Tibial nerve (tissue), 3 donors: ENCODE data around the gene MACO1.

ENCODE experiments used
- CTCF ChIP-seq, 5 experiments: fragments of 200-600 bp in 3 of 5; fragments of 450-650 bp in 2 of 5; sonication (generic) in 3 of 5; IDR thresholded peaks; one replicate each; pipeline ENCODE4 v1.5.1; 2016 to 2019; ENCODE audit warnings: antibody characterized with exemption in 5 of 5, mild to moderate bottlenecking in 3 of 5, moderate library complexity in 2 of 5
- POLR2A ChIP-seq, 2 donors: fragments of 450-650 bp; IDR thresholded peaks; one replicate each; pipeline ENCODE4 v1.6.1; 2017; ENCODE audit warnings: antibody characterized with exemption in 2 of 2, mild to moderate bottlenecking in 2 of 2, moderate library complexity in 2 of 2

- TF ChIP-seq POLR2A (IDR thresholded peaks at IDR 0.05) (no peak), CTCF (IDR thresholded peaks at IDR 0.05) (no peak)
Observed at GRCh38 chr1:25530186-25531081, 99.7 kb downstream of the MACO1 start.
